H1 (cell line): ENCODE data around the gene SDC4. TPM values are rescaled to one million over a fixed set of nuclear protein-coding genes. Genes with fewer than 3 reads are reported as not detected.

ENCODE experiments used
- HDAC6 ChIP-seq: IDR thresholded peaks from one replicate; pipeline ENCODE4 v1.7.1; 2012; ENCODE audit warnings: low read depth, mild to moderate bottlenecking, inconsistent platforms, low read length, moderate library complexity
- KDM1A ChIP-seq: fragments of 200-600, 300-600 bp; sonication (generic); IDR thresholded peaks from 2 replicates; pipeline ENCODE4 v1.7.1; 2016; ENCODE audit warnings: mild to moderate bottlenecking, low read length, borderline replicate concordance
- KDM5A ChIP-seq: fragments of 200-600 bp; IDR thresholded peaks from 2 replicates; pipeline ENCODE4 v1.7.1; 2012; ENCODE audit warnings: mild to moderate bottlenecking, low read length, inconsistent platforms, mixed read lengths
- RNF2 ChIP-seq: fragments of 200-900, 300-1000 bp; sonication (generic); IDR thresholded peaks from 2 replicates; pipeline ENCODE4 v1.7.1; 2016; ENCODE audit warnings: borderline replicate concordance, low read depth, mild to moderate bottlenecking, antibody characterized with exemption, low read length; ENCODE audit not compliant: poor library complexity, severe bottlenecking; ENCODE audit errors: missing control alignments
- YY1 ChIP-seq: IDR thresholded peaks from 2 replicates; pipeline ENCODE4 v1.6.1; 2011; ENCODE audit warnings: low read depth, mild to moderate bottlenecking, low read length
- ZNF274 ChIP-seq: IDR thresholded peaks from 2 replicates; pipeline ENCODE4 v1.7.0; 2012; ENCODE audit warnings: low read length, borderline replicate concordance; ENCODE audit errors: extremely low read depth
- polyA plus RNA-seq, 7 experiments: library from polyadenylated mRNA; depleted of rRNA in 3 of 7; stranded (reverse) in 5 of 7; unstranded in 2 of 7; fragments of >200 nt in 5 of 7; fragments of 200-250 nt in 2 of 7; gene quantifications; 1 replicate in 5 of 7; 2 replicates in 1 of 7; 4 replicates in 1 of 7; pipeline versions ENCODE4 v1.2.1 to v1.2.3, GENCODE V29; 2011 to 2013; ENCODE audit warnings: missing spikeins in 2 of 7, mixed read lengths in 2 of 7
- total RNA-seq: library from RNA; stranded (reverse); fragmentation: NEBNext Ultra II Directional; extraction: Animal tissue kit (Norgen Biotek cat#: 25700); gene quantifications from 2 replicates; pipeline ENCODE4 v1.2.1, GENCODE V29; 2021

The SDC4 gene
- total and polyA plus RNA-seq, 2 of the 8 experiments (the other 6 are each of a cell fraction or from before 2014, with no cell fraction given) = 34.6 to 60.2 TPM

GRCh38 chr20:45304464-45304999, 43.7 kb downstream of the SDC4 start (continued):
- TF ChIP-seq ZNF274 (no peak), RNF2 (no peak), KDM5A (no peak), KDM1A (no peak), HDAC6 (no peak), YY1 (no peak)
